ENCODE measurements around the gene HIC1.

- TF ChIP-seq REST (IDR thresholded peaks at IDR 0.05; ENCODE audit: low read depth, low read length) (no peak), POLR2AphosphoS5 (IDR thresholded peaks at IDR 0.05; ENCODE audit: low read depth, low read length) (no peak), ELF1 (IDR thresholded peaks at IDR 0.05) (no peak)
- TF ChIP-seq, protein P1, sequence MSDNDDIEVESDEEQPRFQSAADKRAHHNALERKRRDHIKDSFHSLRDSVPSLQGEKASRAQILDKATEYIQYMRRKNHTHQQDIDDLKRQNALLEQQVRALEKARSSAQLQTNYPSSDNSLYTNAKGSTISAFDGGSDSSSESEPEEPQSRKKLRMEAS (IDR thresholded peaks at IDR 0.05; ENCODE audit: low read depth): no peak
These were observed 37.5 kb upstream of the HIC1 start for GRCh38 chr17:2017274-2017941.

Measured in SK-N-SH (cell line).